Measurements from ENCODE around the gene GLIS2.
"Not testable (repeated sequence)": the region's sequence is repeated elsewhere in the genome, so short reads cannot be mapped to it uniquely, and the experiment has no call there.

Gene GLIS2

GRCh38 chr16:4337540-4338088, 21.7 kb downstream of the GLIS2 start:
- DNase-seq: no peak

- no peak for DNase-seq
Measured at GRCh38 chr16:4338125-4338582, 22.3 kb downstream of the GLIS2 start.

GRCh38 chr16:4338712-4339299, 22.9 kb downstream of the GLIS2 start:
- DNase-seq: no peak

GRCh38 chr16:4339455-4339854, 23.6 kb downstream of the GLIS2 start:
- DNase-seq: no peak

- DNase-seq: no peak
Measured at GRCh38 chr16:4339909-4340308, 24.0 kb downstream of the GLIS2 start.

- DNase-seq: no peak
Measured at GRCh38 chr16:4340443-4340842, 24.6 kb downstream of the GLIS2 start.

- no peak for DNase-seq
Measured at GRCh38 chr16:4341250-4341649, 25.4 kb downstream of the GLIS2 start.

- DNase-seq: no peak
Measured at GRCh38 chr16:4342866-4343744, 27.2 kb downstream of the GLIS2 start.

GRCh38 chr16:4344300-4344982, 28.6 kb downstream of the GLIS2 start:
- DNase-seq: not testable (repeated sequence)

- DNase-seq: no peak
Measured at GRCh38 chr16:4344983-4345835, 29.3 kb downstream of the GLIS2 start.

- DNase-seq: no peak
Measured at GRCh38 chr16:4345836-4346781, 30.2 kb downstream of the GLIS2 start.

- no peak for DNase-seq
Measured at GRCh38 chr16:4347010-4347409, 31.1 kb downstream of the GLIS2 start.

- DNase-seq: no peak
Measured at GRCh38 chr16:4347765-4348509, 32.1 kb downstream of the GLIS2 start.

GRCh38 chr16:4349332-4349731, 33.5 kb downstream of the GLIS2 start:
- DNase-seq: no peak

- DNase-seq: no peak
Measured at GRCh38 chr16:4350365-4350786, 34.5 kb downstream of the GLIS2 start.

GRCh38 chr16:4350787-4351659, 35.2 kb downstream of the GLIS2 start, which contains the start of gene PAM16:
TSS of gene PAM16 (minus strand) at chr16:4351321. CDS start at chr16:4351234, 87 bp downstream.
- DNase-seq: peak; percentile 99

GRCh38 chr16:4351880-4352279, 36.0 kb downstream of the GLIS2 start:
- peak in 1 of 2 experiments; percentile 36 for DNase-seq

- no peak for DNase-seq
Measured at GRCh38 chr16:4352843-4353242, 37.0 kb downstream of the GLIS2 start.

GRCh38 chr16:4353675-4354074, 37.8 kb downstream of the GLIS2 start:
- no peak for DNase-seq
